Measurements from ENCODE around the gene PIN4. TPM values are rescaled to one million over a fixed set of nuclear protein-coding genes. Genes with fewer than 3 reads are reported as not detected.

PIN4 gene
- total and polyA plus RNA-seq, 2 donors (not counting 3 experiments of a cell fraction or from before 2014, with no cell fraction given), result 4.5 to 10.4 TPM

DNA sequence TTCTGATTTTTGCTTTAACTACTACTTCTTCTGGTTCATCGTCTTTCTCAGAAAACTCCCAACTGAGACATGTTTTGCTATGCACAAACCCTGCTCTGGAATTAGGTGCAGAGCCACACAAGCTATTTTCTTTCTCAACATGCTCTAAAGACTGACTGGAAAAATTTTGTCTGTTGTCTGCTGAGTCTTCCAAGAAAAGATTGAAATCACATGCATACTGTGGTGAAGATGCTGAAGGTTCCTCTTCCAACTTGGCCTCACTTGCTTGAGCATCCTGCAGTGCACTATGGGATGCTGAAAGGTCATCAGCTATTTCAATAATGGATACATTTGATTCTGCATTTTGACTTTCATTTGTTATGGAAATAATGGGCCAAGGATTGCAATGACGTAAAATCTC lies 24.1 kb downstream of the PIN4 start:
- H2AFZ ChIP-seq (ENCODE audit: low read depth, low read length), result no peak overlapping the region
- no peak overlapping the region for H3K9ac ChIP-seq (replicated peaks; ENCODE audit: extremely low read depth, insufficient read depth, low read length)
- no peak overlapping the region for H3K4me3 ChIP-seq (replicated peaks in 1 of 3; ENCODE audit: insufficient read depth in 1 of 3, low read depth in 1 of 3, low read length in 3 of 3)
- dilution Hi-C loops (cut with MboI; ENCODE audit: extremely low pct_ligation_motif_present, low sequenced_read_pairs), result no loop called here
- H3K27ac ChIP-seq (ENCODE audit: insufficient read depth, low read depth, low read length), result no peak overlapping the region
- intact Hi-C loops (cut with micrococcal nuclease), result no loop called here
- ChIA-PET POLR2A (no interaction called here), CTCF (no interaction called here)
- TF ChIP-seq, protein P1, sequence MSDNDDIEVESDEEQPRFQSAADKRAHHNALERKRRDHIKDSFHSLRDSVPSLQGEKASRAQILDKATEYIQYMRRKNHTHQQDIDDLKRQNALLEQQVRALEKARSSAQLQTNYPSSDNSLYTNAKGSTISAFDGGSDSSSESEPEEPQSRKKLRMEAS (IDR thresholded peaks at IDR 0.05; ENCODE audit: insufficient read depth, insufficient read length), result no peak
- no peak for TF ChIP-seq FOS (IDR thresholded peaks at IDR 0.05; ENCODE audit: borderline replicate concordance, insufficient read depth, low read length)
- TF ChIP-seq POLR2AphosphoS5 (IDR thresholded peaks at IDR 0.05; ENCODE audit: insufficient read depth, low read depth, low read length), result no peak
- no peak for TF ChIP-seq JUN (IDR thresholded peaks at IDR 0.05; ENCODE audit: borderline replicate concordance, insufficient read depth, insufficient read length, low read depth)
- TF ChIP-seq GATA2 (IDR thresholded peaks at IDR 0.05; ENCODE audit: insufficient read depth, insufficient read length, low read depth, low read length), result no peak
- TF ChIP-seq, protein P2, sequence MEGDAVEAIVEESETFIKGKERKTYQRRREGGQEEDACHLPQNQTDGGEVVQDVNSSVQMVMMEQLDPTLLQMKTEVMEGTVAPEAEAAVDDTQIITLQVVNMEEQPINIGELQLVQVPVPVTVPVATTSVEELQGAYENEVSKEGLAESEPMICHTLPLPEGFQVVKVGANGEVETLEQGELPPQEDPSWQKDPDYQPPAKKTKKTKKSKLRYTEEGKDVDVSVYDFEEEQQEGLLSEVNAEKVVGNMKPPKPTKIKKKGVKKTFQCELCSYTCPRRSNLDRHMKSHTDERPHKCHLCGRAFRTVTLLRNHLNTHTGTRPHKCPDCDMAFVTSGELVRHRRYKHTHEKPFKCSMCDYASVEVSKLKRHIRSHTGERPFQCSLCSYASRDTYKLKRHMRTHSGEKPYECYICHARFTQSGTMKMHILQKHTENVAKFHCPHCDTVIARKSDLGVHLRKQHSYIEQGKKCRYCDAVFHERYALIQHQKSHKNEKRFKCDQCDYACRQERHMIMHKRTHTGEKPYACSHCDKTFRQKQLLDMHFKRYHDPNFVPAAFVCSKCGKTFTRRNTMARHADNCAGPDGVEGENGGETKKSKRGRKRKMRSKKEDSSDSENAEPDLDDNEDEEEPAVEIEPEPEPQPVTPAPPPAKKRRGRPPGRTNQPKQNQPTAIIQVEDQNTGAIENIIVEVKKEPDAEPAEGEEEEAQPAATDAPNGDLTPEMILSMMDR (IDR thresholded peaks at IDR 0.05; ENCODE audit: extremely low read depth in 1 of 2, insufficient read depth in 1 of 2, low read depth in 1 of 2, low read length in 2 of 2), result no peak
- no peak for TF ChIP-seq MYC (IDR thresholded peaks at IDR 0.05; ENCODE audit: low read depth, low read length)
- no peak for TF ChIP-seq EZH2 (IDR thresholded peaks at IDR 0.05; ENCODE audit: borderline replicate concordance, low read depth, low read length, severe bottlenecking)
- TF ChIP-seq POLR2A (IDR thresholded peaks at IDR 0.05; ENCODE audit: low read depth, low read length), result no peak
- no peaks in the 10 kb centered on the region for H4K20me1 ChIP-seq (replicated peaks; ENCODE audit: control insufficient read depth, extremely low read depth, insufficient read depth, low read length)
- H3K27me3 ChIP-seq (ENCODE audit: control insufficient read depth in 2 of 2, insufficient read depth in 2 of 2, low read length in 2 of 2), result no peaks in the 10 kb centered on the region
- peaks cover 3% of the 10 kb centered on the region in 2 experiments for H3K36me3 ChIP-seq (ENCODE audit: control insufficient read depth in 2 of 2, extremely low read depth in 1 of 2, insufficient read depth in 2 of 2, low read length in 2 of 2)
- no peaks in the 10 kb centered on the region for H3K9me3 ChIP-seq (replicated peaks; ENCODE audit: control insufficient read depth, insufficient read depth, low read length)
- DNase-seq (ENCODE audit: low read depth, low spot score) (no peak), FAIRE-seq (no peak)
- peaks cover 17% of the 10 kb centered on the region for H3K4me1 ChIP-seq (ENCODE audit: control insufficient read depth, extremely low read depth, insufficient read depth, low read length)
- no TSS peak for BruUV-seq (replicated peaks)
- H3K9me1 ChIP-seq (replicated peaks; ENCODE audit: control insufficient read depth, extremely low read depth, insufficient read depth, low read length), result no peaks in the 10 kb centered on the region
- H3K79me2 ChIP-seq (ENCODE audit: control insufficient read depth, insufficient read depth, low read length), result no peaks in the 10 kb centered on the region
- H3K4me2 ChIP-seq (ENCODE audit: insufficient read depth, low read length), result no peak overlapping the region

Data from endothelial cell of umbilical vein (primary cell).